Panc1 (cell line): ENCODE measurements around the gene TRIO.

ENCODE experiments used
- CTCF ChIP-seq: fragments of 450-650 bp; IDR thresholded peaks from 2 replicates; pipeline ENCODE4 v1.5.1; 2017; ENCODE audit warnings: mild to moderate bottlenecking
- POLR2AphosphoS5 ChIP-seq: IDR thresholded peaks from 2 replicates; pipeline ENCODE4 v1.6.1; 2012; ENCODE audit warnings: mild to moderate bottlenecking, low read depth, low read length, moderate library complexity

GRCh38 chr5:14349029-14349428 lies 205.9 kb downstream of the TRIO start:
- no peak for TF ChIP-seq CTCF
- TF ChIP-seq POLR2AphosphoS5, result no peak
